Lower leg skin (tissue), 3 donors: ENCODE measurements around the gene MSH3.
"Not testable (repeated sequence)": the region's sequence is repeated elsewhere in the genome, so short reads cannot be mapped to it uniquely, and the experiment has no call there.

Source experiments
- CTCF ChIP-seq, 3 donors: fragments of 450-650 bp; IDR thresholded peaks; one replicate each; pipeline ENCODE4 v1.5.1; 2016; ENCODE audit warnings: antibody characterized with exemption in 3 of 3, mild to moderate bottlenecking in 3 of 3, moderate library complexity in 2 of 3
- POLR2A ChIP-seq, 2 donors: fragments of 450-650 bp; IDR thresholded peaks; one replicate each; pipeline ENCODE4 v1.6.1; 2016 to 2017; ENCODE audit warnings: antibody characterized with exemption in 2 of 2, mild to moderate bottlenecking in 1 of 2, moderate library complexity in 1 of 2

- TF ChIP-seq CTCF, POLR2A (IDR thresholded peaks at IDR 0.05): not testable (repeated sequence)
Measured at GRCh38 chr5:80850168-80850567, 195.7 kb downstream of the MSH3 start.
